Upper lobe of left lung (tissue), 4 donors: Measurements from ENCODE around the gene PSPN.

Experiments
- CTCF ChIP-seq, 6 experiments: fragments of 450-650 bp in 4 of 6; fragments of 200-600 bp in 2 of 6; sonication (generic) in 2 of 6; IDR thresholded peaks; one replicate each; pipeline ENCODE4 v1.5.1; 2016 to 2019; ENCODE audit warnings: antibody characterized with exemption in 6 of 6
- EP300 ChIP-seq, 4 donors: sonication (generic); formaldehyde crosslinking; IDR thresholded peaks; one replicate each; pipeline ENCODE4 v1.5.1; 2017; ENCODE audit warnings: antibody characterized with exemption in 4 of 4, control low read depth in 2 of 4
- POLR2A ChIP-seq, 4 donors: fragments of 450-650 bp; IDR thresholded peaks; one replicate each; pipeline ENCODE4 v1.5.1; 2016 to 2017; ENCODE audit warnings: antibody characterized with exemption in 4 of 4, mild to moderate bottlenecking in 2 of 4
- POLR2AphosphoS5 ChIP-seq, 2 donors: sonication (generic); formaldehyde crosslinking; IDR thresholded peaks; one replicate each; pipeline ENCODE4 v1.5.1; 2017; ENCODE audit warnings: antibody characterized with exemption in 2 of 2

DNA sequence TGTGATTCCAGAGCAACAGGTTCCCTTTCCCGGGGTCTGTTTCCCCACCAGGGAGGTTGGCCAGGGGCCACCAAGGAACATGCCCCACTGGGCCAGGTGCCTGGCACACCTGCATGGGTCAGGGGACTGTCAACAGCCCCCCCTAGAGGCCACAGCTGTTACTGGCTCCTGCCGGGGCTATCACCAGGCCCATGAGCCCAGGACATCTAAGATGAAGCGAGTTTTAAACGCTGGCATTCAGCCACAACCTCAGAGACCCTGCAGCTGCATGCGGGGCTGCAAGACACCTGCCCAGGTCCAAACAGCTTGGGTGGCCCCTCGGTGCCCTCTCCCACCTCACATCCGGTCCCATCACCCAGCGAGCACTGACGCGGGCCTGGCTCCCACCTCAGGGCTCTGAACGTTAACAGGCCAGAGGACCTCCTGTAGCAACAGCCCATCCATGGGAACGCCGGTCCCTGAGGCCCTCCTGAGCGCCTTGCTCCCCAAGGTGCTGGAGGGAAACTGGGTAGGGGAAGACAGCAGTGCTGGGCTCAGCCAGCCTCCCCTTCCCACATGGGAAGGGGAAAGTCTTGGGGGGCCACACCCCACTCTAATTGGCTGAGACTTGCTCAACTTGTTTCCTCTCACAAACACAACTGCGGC, 36.8 kb upstream of the PSPN start:
- TF ChIP-seq POLR2A (IDR thresholded peaks at IDR 0.05) (no peak), POLR2AphosphoS5 (IDR thresholded peaks at IDR 0.05) (no peak), CTCF (IDR thresholded peaks at IDR 0.05) (peak in 5 of 6 experiments; percentile 25 to 58 (median 42)), EP300 (IDR thresholded peaks at IDR 0.05) (no peak)
